HG03432 (cell line): Measurements from ENCODE around the gene VRK2.

Experiments
- ATAC-seq: cut with Tn5 transposase; IDR thresholded peaks from one replicate; pipeline ENCODE4 v1.9.1; 2021; ENCODE audit warnings: mild to moderate bottlenecking, moderate library complexity; ENCODE audit not compliant: unreplicated experiment

VRK2 gene

DNA sequence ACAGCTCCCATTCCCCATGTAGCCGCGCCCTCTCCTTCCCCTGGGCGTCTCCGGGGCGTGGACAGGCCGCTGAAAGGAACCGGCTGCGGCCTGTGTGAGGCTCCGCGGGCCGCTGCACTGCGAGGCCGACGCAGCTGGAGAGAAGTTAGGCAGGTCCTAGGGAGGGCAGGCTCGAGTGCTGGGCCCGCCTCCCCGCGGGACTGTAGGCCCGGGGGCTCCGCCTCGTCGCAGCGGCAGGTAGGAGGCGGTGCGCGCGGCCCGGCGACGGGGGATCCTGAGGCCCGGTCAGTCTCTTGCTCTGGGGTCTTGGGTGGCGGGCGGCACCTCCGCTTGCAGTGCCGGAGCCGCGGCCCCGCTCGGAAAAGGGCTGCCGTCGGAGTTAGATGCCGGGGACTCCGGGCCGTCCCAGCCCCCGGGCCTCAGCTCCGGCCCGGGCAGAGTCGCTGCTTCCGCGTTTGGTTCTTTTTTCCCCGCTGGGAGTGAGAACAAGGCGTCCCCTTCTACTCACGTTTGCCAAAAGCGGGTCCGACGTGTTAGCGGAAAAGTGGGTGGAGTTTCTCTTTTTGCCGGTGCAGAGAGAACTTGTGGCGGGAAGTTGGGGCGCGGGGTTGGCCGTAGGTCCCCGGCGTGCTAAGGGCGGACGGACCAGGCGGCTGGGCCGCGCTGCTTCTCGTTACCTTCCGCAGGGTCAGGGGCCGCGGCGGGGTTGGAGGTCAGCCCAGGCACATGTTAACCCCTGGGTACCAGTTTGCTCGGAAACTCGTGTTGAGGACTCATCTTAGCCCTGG lies at the start of gene VRK2:
TSS of gene VRK2 (plus strand) at position 222 of the 788 bp plus-strand sequence. CDS start 2,026 bp downstream, outside the sequence.
- ATAC-seq = peak; percentile 88

DNA sequence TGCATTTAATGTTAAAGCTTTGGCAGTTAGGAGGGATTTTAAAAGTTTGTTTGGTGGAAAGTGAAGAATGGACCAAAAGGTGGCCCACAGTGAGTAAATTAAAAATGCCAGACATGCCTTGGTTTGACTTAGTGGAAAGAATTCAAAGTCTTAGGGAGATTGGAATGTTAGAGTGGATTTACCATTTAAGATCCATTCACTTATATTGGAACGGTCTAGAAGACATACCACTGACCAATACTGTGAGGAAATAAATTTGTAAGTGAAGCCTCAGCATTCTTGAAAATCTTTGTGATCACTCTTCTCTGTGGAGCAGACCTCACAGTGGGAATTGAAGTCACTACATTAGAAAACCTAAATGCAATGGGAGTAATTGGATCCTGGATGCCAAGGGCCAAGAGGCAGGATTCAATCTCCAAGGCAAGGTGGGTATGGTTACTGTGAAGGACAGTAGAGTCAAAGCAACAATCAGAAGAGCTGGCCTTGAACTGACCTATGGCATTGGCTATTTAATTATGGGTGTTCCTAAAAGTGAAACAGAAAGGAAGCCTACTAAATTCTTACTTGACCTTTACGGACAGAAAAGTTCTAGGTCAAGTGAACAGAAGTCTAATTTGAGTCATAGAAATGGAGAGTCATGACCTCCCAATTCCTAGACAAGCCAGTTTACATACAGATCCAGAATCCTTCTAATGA lies 40.2 kb upstream of the VRK2 start:
- ATAC-seq = peak; percentile 78

DNA sequence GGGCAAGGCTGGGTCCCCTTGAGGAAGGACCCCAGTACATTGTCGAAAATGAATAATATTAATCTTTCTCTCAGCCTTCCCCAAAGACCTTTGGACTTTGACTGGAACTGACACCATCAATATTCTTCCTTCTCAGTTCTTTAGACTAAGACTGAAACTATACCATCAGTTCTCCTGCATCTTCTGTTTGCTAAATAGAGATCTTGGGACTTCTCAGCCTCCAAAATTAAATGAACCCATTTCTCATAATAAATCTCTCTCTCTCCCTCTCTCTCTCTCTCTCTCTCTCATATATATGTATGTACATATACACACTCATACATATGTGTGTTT lies 39.7 kb upstream of the VRK2 start:
- ATAC-seq = peak; percentile 36

DNA sequence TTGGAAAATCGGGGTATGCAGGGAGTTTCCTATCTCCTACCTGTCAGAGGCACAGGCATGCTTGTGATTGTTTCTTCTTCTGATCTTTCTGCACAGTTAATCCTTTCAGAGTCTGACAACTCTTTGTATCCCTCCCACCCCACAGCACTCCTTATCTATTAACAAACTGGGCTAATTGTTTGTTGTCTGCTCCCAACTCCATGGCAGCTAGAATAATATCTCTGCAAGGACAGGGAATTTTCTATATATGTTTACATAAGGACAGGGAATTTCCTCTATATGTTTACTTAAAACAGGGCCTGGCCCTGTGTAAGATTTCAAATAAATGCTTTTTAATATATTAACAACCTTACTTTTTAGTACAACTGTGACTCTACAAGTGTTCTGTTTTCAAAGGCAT lies 36.0 kb upstream of the VRK2 start:
- no peak for ATAC-seq

DNA sequence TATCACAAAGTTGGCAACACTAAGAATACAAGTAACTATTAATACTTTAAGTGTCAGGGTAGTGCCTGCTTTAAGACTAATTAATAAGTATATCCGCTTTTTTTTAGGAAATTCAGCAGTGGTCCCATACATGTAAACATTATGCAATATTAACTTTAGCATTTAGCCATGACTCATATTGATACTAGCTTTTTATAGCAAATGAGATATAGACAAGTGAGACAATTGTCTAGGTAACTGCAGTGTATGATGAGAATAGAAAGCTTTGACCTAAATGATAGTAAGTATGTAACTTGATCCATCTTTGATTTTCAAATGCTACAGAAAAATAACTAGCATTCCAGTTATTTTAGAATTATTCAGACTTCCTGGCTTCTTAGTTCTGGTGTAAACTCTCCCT lies 27.4 kb upstream of the VRK2 start:
- ATAC-seq = peak; percentile 76

DNA sequence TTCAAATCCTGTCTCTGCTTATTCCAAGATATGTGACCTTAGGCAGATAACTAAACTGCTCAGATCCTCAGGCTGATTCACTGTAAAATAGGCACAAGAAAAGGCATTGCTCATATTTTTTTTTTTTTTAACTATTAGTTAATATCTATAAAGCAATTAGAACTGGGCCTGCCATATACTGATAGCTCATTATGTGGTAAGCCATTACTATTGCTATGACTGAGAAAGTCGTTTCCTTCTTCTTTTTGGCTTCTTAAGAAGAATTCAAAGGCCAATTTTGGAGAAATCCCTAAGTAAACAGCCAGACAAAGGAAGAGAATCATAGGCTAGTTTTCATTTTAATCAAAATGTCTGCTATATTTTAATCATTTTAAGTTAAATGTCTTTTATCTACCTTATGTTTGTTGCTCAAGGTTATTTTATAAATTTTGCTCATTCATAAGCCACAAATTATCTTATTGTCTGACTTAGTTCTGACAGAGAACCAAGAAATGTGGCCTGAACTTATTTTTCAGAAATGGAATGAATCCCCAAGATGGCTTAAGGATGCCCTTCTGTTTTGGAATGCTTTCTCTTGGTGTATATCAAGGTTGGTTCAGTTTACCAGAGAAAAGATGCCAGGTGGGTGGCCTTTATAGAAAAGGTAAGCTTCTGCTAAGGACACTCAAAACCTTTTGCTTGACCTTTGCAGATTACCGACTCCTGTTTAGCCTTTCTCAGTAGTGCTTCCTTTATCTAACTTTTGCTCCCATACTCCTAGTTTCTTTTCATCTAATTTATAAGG lies 21.3 kb upstream of the VRK2 start:
- ATAC-seq = no peak

DNA sequence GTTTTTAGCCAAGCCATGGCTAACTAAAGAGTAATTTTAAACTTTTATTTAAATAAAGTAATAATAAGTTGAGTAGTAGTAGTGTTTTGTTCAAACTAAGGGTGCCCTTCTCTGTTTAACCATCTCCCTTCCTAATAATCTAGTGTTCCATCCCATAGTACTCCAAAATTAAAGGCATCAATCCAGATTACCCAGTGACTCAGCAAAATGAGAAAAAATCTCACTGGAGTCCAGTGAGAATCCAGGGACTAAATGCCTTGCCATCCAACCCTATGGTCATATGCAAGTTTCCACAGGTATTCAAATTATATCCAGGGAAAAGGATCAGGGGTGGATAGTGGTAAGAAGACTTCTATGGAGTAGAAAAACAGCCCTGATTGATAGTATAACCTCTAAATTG lies 19.6 kb upstream of the VRK2 start:
- no peak for ATAC-seq

DNA sequence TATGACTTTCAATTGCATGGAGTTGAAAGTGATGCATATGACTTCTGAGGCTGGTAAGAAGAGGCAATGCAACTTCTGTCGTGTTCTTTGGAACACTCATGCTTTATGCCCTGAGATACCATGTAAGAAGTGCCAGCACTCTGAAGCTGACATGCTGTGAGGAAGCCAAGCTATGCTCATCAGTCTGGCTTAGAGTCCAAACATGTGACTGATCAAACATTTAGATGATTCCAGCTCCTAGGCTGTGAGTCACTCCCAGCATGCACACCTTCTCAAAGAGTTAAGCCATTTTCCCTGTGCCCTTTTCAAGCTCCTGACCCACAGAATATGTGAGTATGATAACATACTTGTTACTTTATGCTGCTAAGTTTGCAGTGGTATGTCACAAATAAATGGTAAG lies 15.8 kb upstream of the VRK2 start:
- no peak for ATAC-seq

DNA sequence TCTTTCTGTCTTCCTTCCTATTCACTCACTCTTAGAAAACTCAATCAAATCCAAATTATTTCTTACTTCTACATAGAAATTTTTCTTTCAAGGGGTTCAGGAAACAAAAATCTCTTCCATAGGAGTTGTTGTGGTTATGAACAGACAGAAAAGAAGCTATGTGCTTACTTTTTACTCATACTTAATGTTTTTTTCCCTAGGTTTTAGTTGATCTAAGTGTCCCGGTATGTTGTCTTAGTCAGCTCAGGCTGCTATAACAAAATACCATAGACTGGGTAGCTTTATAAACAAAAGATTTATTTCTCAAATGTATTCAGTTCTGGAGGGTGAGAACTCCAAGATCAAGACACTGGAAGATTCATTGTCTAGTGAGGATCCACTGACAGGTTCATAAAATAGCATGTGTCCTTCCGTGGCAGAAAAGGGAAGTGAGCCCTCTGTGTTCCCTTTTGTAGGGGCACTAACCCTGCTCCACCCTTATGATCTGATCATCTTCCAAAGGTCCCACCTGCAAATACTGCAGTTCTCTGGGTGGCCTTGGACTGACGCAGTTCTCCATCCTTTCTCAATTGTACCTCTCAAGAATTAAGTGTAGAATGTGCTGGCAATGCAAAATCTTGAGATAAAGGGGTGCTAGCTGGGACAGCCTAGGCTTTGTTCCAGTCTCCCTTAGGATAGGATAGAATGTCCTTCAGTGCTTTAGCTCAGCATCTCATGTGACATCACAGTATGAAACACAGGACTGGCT lies 14.4 kb upstream of the VRK2 start:
- peak; percentile 70 for ATAC-seq

DNA sequence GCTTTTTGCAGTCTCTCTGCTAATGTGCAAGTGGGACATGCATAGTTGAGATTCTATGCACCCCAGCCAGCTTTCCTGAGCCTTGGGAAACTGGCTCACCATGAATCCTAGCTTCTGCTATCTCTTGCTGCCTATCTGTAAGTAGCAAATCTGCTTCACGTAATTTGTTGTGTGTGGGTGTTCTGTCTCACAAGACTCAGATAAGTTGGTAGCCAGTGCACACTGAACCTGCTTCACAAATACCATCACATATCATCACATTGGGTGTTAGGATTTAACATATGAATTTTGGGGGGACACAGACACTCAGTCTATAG lies 13.9 kb upstream of the VRK2 start:
- ATAC-seq = peak; percentile 2

DNA sequence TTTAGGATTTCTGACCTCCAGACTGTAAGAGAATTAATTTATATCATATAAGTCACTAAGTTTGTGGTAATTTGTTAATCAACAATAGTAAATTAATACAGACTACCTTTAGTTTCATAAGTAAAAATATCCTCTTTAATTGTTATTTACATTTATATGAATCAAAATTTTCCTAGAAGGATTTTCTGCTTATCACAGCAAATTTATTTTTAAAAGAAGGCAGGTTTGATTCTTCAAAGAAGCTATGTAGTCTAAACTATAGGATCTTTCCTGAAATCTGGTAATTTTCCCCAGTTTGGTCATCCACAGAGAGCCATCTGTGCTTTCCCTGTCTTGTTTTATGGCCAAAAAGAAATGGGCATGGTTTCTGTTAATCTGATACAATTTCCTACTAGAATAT lies 13.1 kb upstream of the VRK2 start:
- no peak for ATAC-seq

DNA sequence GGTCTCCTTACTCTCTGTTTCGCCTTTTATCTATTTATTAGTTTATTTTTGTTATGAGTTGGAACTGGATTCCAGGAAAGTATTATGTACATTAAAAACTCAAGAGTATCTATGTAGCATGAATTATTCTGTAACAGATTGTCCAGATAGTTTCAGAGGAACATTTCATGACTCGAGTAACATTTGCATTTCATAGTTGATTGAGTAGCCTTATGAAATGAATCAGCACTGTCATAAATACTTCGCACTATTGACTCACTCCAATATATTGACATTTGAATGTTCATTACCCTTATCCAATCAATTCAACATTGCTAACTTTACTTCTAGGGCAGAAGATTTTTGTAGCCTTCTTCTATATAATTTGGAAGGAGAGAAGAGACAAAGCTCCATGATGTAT lies 11.3 kb upstream of the VRK2 start:
- ATAC-seq = peak; percentile 80

DNA sequence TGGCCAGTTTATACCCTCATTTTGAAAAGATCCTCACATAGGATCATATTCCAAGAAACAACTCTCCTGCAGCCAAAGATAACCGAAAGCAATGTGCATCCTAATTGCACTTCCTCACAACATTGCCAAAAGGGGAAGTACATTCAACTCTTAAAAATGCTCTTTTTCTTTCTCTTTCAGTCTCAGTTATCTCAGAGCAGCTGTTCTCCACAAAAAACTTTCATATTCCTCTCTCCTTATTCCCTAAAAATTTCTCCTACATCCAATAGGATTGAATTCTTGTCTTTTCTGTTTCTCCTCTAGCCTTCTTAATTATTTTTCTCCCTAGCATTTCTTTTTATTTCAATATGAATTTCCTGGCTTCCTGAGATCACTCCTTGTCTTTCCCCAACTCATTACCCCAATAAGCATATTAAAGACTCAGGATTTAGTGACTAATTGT lies 7.4 kb upstream of the VRK2 start:
- peak; percentile 75 for ATAC-seq

DNA sequence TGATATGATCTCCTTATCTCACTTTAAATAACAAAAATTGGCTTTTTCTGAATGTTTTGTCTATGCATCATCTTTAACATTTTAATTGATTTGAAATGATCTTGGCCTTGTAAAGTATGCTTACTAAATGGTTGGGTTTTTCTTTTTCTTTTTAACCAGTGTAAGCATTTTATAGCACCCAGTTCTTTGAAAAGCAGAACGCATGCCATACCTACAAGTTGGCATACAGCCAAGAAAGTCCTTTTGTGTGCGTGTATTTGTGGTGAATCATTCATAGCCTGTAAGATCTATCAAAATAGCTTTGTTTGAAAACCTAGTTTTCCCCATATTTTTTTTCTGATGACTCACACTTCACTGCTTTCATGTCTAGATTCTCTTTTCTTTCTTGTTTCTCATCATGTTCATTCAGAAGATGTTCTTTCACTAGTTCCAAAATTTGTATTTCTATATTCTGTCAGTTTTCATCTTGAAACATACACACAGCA lies 4.1 kb upstream of the VRK2 start:
- no peak for ATAC-seq

DNA sequence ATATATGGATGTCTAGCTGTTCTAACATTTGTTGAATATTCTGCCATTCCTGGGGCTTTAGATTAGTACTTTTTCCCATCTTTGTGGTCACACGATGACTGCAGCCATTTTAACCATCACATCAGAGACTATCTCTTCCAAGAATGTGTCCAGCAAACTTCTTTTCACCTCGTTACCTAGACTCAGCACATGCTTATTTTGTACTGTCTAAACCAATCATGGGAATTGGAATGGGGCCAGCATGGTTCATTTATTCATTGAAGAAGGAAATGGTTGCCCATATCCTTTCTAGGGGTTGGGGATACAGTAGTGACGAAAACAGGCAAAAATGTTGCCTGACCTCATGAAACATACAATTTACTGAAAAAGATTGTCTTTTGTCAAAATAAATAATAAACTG lies 2.5 kb upstream of the VRK2 start:
- no peak for ATAC-seq

DNA sequence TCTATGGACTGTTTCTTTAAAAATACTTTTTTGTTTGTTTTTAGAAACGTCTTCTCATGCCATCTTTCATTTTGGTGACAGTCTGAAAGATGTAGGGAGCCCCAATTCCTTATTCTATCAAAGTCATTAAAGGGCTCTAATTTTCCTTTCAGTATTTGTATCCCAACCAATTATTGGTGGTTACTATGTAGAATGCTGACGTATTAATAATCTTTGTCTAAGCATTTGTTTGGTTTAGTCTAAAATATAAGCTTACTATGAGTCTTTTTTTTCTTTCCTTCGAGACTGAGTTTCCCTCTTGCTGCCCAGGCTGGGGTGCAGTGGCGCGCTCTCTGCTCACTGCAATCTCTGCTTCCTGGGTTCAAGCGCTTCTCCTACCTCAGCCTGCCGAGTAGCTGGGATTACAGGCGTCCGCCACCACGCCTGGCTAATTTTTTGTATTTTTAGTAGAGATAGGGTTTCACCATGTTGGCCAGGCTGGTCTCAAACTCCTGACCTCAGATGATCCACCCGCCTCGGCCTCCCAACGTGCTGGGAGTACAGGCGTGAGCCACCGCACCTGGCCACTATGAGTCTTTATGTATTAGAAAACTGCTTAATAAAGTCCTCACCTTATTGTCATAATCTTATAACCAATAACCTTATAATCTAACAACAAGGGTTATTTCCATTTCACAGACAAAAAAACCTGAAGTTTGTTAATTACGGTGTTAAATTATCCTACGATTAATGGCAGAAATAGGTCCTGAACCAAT lies 849 bp upstream of the VRK2 start:
- no peak for ATAC-seq

DNA sequence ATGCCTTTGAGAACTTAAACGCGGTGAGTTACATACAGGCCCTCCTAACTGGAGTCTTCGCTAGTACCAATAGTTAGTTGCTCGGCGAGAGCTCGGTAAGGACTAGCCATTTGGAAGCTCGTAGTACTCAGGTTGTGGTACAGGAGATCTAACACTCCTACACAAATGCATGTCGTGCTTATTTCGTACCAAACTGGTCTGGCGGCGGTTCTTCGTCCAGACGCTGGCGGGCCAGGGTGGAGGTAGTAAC lies 346 bp upstream of the VRK2 start:
- peak; percentile 13 for ATAC-seq

DNA sequence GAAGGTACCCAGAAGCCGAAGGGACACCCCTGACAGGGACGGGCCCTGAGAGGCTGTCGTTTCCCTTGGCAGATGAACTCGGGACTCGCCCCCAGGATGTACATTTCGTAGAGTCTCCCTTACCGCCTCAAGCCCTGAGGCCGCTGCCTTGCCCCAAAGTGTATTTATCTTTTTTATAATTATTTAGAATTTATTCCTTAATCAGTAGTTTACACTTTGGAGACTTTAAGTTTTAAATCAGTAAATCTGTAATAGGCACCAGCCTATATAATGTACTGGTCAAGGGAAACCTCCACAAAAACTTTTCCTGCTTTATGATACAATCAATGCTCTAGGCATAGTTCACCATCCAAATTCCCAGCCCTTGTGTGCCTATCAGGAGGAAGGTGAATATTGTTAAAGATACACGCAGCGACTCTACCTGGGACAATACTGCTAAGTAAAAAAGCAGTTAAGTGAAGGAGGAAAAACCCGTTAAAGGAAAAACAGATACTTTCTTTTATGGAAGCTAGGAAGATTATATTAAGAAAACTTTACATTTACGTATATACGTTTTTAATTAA lies 848 bp downstream of the VRK2 start:
- ATAC-seq = peak; percentile 44

DNA sequence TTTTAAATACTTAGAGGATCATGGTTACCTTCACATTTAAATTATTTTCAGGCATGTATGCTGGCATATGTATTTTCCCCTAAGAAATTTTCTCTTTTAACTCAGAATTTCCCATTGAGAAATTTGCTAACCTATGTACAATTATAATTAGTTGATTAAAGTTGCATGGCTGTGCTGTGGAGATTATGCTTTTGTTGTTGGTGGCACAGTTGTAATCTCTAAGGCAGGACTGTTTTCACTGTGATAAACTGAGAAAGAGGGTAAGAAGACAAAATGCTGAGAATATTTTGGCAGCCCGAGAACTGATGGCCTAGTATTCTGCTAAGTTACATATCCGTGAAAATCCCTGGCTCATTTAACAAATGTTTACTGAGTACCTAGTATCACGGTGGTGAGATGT lies 1.4 kb downstream of the VRK2 start:
- no peak for ATAC-seq

DNA sequence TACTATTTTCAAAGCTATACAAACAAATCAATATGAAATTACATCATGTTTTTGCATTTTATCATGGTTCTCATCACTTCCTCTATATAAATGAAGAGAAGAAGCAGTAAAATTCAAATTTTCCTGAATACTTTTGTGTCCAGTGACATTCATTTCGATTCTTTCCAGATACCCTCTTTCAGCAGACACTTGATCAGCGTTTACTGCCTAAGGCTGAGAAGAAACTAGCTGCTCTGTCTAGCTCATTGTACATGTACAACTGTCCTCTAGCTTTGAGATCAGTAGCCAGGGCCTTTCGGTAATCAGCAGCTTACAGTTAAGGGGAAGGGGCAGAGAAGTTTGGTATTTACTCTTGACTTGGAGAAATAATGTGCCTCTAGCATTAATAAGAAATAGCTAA lies 4.8 kb downstream of the VRK2 start:
- no peak for ATAC-seq
